ENCODE data around the gene FAM216B. TPM values are rescaled to one million over a fixed set of nuclear protein-coding genes. Genes with fewer than 3 reads are reported as not detected.

FAM216B gene
- total and polyA plus RNA-seq, 2 experiments from 2014 or later, result 0.06 TPM; not detected in 1

- Mint-ChIP-seq H3K9me3 (no peaks in the 10 kb centered on the region), H3K4me1 (0 out of 3 replicates have a peak, but pooled peaks cover 3% of the 10 kb centered on the region), H3K36me3 (ENCODE audit: low read depth) (no peaks in the 10 kb centered on the region), H3K4me3 (no peak overlapping the region), H3K27me3 (ENCODE audit: insufficient read depth, low read depth, poor library complexity) (peaks cover 2% of the 10 kb centered on the region), H3K27ac (no peak overlapping the region)
- Histone ChIP-seq H3F3A (replicated peaks; ENCODE audit: low read depth) (no peaks in the 10 kb centered on the region), H3K79me2 (replicated peaks; ENCODE audit: insufficient read depth) (no peaks in the 10 kb centered on the region), H3K27ac (ENCODE audit: low read depth) (no peak overlapping the region), H3K27me3 (ENCODE audit: insufficient read depth) (no peaks in the 10 kb centered on the region), H4K20me1 (replicated peaks; ENCODE audit: insufficient read depth) (no peaks in the 10 kb centered on the region), H3K4me3 (no peak overlapping the region), H3K4me1 (ENCODE audit: insufficient read depth) (no peaks in the 10 kb centered on the region), H3K36me3 (ENCODE audit: insufficient read depth) (no peaks in the 10 kb centered on the region), H3K9me2 (ENCODE audit: insufficient read depth) (0 out of 2 replicates have a peak, but pooled peaks cover 6% of the 10 kb centered on the region), H3K4me2 (no peak overlapping the region), H2AFZ (no peak overlapping the region)
- DNase-seq (ENCODE audit: low spot score) (no peak), ATAC-seq (no peak)
- TF ChIP-seq, protein P1, sequence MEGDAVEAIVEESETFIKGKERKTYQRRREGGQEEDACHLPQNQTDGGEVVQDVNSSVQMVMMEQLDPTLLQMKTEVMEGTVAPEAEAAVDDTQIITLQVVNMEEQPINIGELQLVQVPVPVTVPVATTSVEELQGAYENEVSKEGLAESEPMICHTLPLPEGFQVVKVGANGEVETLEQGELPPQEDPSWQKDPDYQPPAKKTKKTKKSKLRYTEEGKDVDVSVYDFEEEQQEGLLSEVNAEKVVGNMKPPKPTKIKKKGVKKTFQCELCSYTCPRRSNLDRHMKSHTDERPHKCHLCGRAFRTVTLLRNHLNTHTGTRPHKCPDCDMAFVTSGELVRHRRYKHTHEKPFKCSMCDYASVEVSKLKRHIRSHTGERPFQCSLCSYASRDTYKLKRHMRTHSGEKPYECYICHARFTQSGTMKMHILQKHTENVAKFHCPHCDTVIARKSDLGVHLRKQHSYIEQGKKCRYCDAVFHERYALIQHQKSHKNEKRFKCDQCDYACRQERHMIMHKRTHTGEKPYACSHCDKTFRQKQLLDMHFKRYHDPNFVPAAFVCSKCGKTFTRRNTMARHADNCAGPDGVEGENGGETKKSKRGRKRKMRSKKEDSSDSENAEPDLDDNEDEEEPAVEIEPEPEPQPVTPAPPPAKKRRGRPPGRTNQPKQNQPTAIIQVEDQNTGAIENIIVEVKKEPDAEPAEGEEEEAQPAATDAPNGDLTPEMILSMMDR (conservative IDR thresholded peaks at IDR 0.05; ENCODE audit: low read depth in 2 of 2), result no peak
- TF ChIP-seq NANOG (IDR thresholded peaks at IDR 0.05; ENCODE audit: borderline replicate concordance), result no peak
- TF ChIP-seq STAT1 (IDR thresholded peaks at IDR 0.05; ENCODE audit: unreplicated experiment), result no peak
- TF ChIP-seq EZH2 (IDR thresholded peaks at IDR 0.05; ENCODE audit: low read depth, unreplicated experiment), result no peak
- TF ChIP-seq, protein P2, sequence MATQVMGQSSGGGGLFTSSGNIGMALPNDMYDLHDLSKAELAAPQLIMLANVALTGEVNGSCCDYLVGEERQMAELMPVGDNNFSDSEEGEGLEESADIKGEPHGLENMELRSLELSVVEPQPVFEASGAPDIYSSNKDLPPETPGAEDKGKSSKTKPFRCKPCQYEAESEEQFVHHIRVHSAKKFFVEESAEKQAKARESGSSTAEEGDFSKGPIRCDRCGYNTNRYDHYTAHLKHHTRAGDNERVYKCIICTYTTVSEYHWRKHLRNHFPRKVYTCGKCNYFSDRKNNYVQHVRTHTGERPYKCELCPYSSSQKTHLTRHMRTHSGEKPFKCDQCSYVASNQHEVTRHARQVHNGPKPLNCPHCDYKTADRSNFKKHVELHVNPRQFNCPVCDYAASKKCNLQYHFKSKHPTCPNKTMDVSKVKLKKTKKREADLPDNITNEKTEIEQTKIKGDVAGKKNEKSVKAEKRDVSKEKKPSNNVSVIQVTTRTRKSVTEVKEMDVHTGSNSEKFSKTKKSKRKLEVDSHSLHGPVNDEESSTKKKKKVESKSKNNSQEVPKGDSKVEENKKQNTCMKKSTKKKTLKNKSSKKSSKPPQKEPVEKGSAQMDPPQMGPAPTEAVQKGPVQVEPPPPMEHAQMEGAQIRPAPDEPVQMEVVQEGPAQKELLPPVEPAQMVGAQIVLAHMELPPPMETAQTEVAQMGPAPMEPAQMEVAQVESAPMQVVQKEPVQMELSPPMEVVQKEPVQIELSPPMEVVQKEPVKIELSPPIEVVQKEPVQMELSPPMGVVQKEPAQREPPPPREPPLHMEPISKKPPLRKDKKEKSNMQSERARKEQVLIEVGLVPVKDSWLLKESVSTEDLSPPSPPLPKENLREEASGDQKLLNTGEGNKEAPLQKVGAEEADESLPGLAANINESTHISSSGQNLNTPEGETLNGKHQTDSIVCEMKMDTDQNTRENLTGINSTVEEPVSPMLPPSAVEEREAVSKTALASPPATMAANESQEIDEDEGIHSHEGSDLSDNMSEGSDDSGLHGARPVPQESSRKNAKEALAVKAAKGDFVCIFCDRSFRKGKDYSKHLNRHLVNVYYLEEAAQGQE (IDR thresholded peaks at IDR 0.05; ENCODE audit: unreplicated experiment), result no peak
- no peak for TF ChIP-seq ZNF462 (CRISPR knock-in tag; IDR thresholded peaks at IDR 0.05)
- TF ChIP-seq EZH2phosphoT487 (IDR thresholded peaks at IDR 0.05; ENCODE audit: unreplicated experiment), result no peak
- no peak for TF ChIP-seq CREB1 (CRISPR knock-in tag; IDR thresholded peaks at IDR 0.05; ENCODE audit: low read depth)
- no peak for TF ChIP-seq POLR2AphosphoS5 (IDR thresholded peaks at IDR 0.05; ENCODE audit: low read depth)
- TF ChIP-seq JUNB (IDR thresholded peaks at IDR 0.05; ENCODE audit: unreplicated experiment), result no peak
- no peak for TF ChIP-seq ZNF114 (CRISPR knock-in tag; IDR thresholded peaks at IDR 0.05)
- TF ChIP-seq, protein P3, sequence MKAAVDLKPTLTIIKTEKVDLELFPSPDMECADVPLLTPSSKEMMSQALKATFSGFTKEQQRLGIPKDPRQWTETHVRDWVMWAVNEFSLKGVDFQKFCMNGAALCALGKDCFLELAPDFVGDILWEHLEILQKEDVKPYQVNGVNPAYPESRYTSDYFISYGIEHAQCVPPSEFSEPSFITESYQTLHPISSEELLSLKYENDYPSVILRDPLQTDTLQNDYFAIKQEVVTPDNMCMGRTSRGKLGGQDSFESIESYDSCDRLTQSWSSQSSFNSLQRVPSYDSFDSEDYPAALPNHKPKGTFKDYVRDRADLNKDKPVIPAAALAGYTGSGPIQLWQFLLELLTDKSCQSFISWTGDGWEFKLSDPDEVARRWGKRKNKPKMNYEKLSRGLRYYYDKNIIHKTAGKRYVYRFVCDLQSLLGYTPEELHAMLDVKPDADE (IDR thresholded peaks at IDR 0.05), result no peak
- TF ChIP-seq ZNF331 (CRISPR knock-in tag; IDR thresholded peaks at IDR 0.05; ENCODE audit: low read depth), result no peak
These were observed 18.5 kb upstream of the FAM216B start for GRCh38 chr13:42762917-42763316.

Measured in GM23338 (cell line).